Mesendoderm (in vitro differentiated cells): ENCODE measurements around the gene WDFY2.

ENCODE experiments used
- DNase-seq: peaks from one replicate; pipeline ENCODE4 v3.0.0; 2013
- H2AK5ac ChIP-seq: 2 replicates; pipeline ENCODE4 v1.6.1; 2013; ENCODE audit warnings: low read length, inconsistent platforms
- H2BK120ac ChIP-seq: 2 replicates; pipeline ENCODE4 v1.6.1; 2013; ENCODE audit warnings: low read depth, mild to moderate bottlenecking, low read length, moderate library complexity, mixed read lengths
- H2BK15ac ChIP-seq: replicated peaks from 2 replicates; pipeline ENCODE4 v1.6.1; 2013; ENCODE audit warnings: low read depth, mild to moderate bottlenecking, moderate library complexity
- H2BK5ac ChIP-seq: 2 replicates; pipeline ENCODE4 v1.6.1; 2013; ENCODE audit warnings: low read length, inconsistent platforms
- H3K18ac ChIP-seq: 2 replicates; pipeline ENCODE4 v1.6.1; 2013; ENCODE audit warnings: mild to moderate bottlenecking, low read length, mixed read lengths
- H3K23ac ChIP-seq: one replicate; pipeline ENCODE4 v1.6.1; 2013; ENCODE audit warnings: low read length
- H3K27ac ChIP-seq: 2 replicates; pipeline ENCODE4 v1.5.1; 2013; ENCODE audit warnings: low read depth, mild to moderate bottlenecking, inconsistent platforms, low read length, moderate library complexity
- H3K27me3 ChIP-seq: 2 replicates; pipeline ENCODE4 v1.6.1; 2013; ENCODE audit warnings: low read length, control low read depth, mild to moderate bottlenecking, inconsistent platforms; ENCODE audit not compliant: insufficient read depth, poor library complexity
- H3K36me3 ChIP-seq: 2 replicates; pipeline ENCODE4 v1.6.1; 2013; ENCODE audit warnings: low read length, inconsistent platforms; ENCODE audit not compliant: control insufficient read depth, insufficient read depth
- H3K4ac ChIP-seq: one replicate; pipeline ENCODE4 v1.6.1; 2013; ENCODE audit warnings: low read depth, mild to moderate bottlenecking, low read length, moderate library complexity
- H3K4me1 ChIP-seq: 2 replicates; pipeline ENCODE4 v1.6.1; 2013; ENCODE audit warnings: low read depth, low read length, inconsistent platforms; ENCODE audit not compliant: control insufficient read depth
- H3K4me2 ChIP-seq: 2 replicates; pipeline ENCODE4 v1.6.1; 2013; ENCODE audit warnings: low read length
- H3K4me3 ChIP-seq: 2 replicates; pipeline ENCODE4 v1.5.1; 2013; ENCODE audit warnings: mild to moderate bottlenecking, low read length
- H3K56ac ChIP-seq: one replicate; pipeline ENCODE4 v1.6.1; 2013; ENCODE audit warnings: low read length
- H3K79me1 ChIP-seq: 2 replicates; pipeline ENCODE4 v1.6.1; 2013; ENCODE audit warnings: low read length, inconsistent platforms
- H3K79me2 ChIP-seq: 2 replicates; pipeline ENCODE4 v1.6.1; 2013; ENCODE audit warnings: mild to moderate bottlenecking, low read length; ENCODE audit not compliant: control insufficient read depth, insufficient read depth
- H3K9ac ChIP-seq: 2 replicates; pipeline ENCODE4 v1.6.1; 2013; ENCODE audit warnings: low read length, inconsistent platforms
- H4K5ac ChIP-seq: one replicate; pipeline ENCODE4 v1.6.1; 2013; ENCODE audit warnings: low read length
- H4K8ac ChIP-seq: one replicate; pipeline ENCODE4 v1.6.1; 2013; ENCODE audit warnings: low read depth, mild to moderate bottlenecking, control low read depth, low read length, moderate library complexity
- WGBS: extraction: QIAGEN DNeasy Blood & Tissue Kit; methylation state at CpG from one replicate; pipeline ENCODE4 v1.1.7; 2013; ENCODE audit warnings: low lambda C conversion rate, missing lambda C conversion rate; ENCODE audit not compliant: insufficient coverage; ENCODE audit errors: extremely low coverage; 5-methylcytosine and 5-hydroxymethylcytosine counted together

Gene WDFY2

GRCh38 chr13:51666839-51667238, 82.6 kb downstream of the WDFY2 start:
- Histone ChIP-seq H2AK5ac (no peak overlapping the region), H3K27me3 (no peaks in the 10 kb centered on the region), H3K18ac (no peak overlapping the region), H3K27ac (no peak overlapping the region), H3K4ac (no peak overlapping the region), H2BK120ac (no peak overlapping the region), H4K8ac (no peak overlapping the region), H3K23ac (no peak overlapping the region), H2BK5ac (no peak overlapping the region), H2BK15ac (no peak overlapping the region), H3K79me2 (peaks cover 6% of the 10 kb centered on the region), H4K5ac (no peak overlapping the region), H3K56ac (no peak overlapping the region), H3K9ac (no peak overlapping the region), H3K4me1 (no peaks in the 10 kb centered on the region), H3K36me3 (no peaks in the 10 kb centered on the region), H3K79me1 (no peaks in the 10 kb centered on the region), H3K4me3 (no peak overlapping the region), H3K4me2 (no peak overlapping the region)
- DNase-seq = no peak
- WGBS = no CpG with 5 or more reads among the region's 1 CpG

- Histone ChIP-seq H4K5ac (no peak overlapping the region), H2AK5ac (no peak overlapping the region), H3K23ac (no peak overlapping the region), H3K27ac (no peak overlapping the region), H3K79me1 (no peaks in the 10 kb centered on the region), H3K9ac (no peak overlapping the region), H4K8ac (no peak overlapping the region), H3K4me3 (no peak overlapping the region), H2BK120ac (no peak overlapping the region), H3K27me3 (no peaks in the 10 kb centered on the region), H3K79me2 (peaks cover 6% of the 10 kb centered on the region), H3K56ac (no peak overlapping the region), H3K4ac (no peak overlapping the region), H3K36me3 (no peaks in the 10 kb centered on the region), H3K4me1 (no peaks in the 10 kb centered on the region), H3K18ac (no peak overlapping the region), H2BK15ac (no peak overlapping the region), H3K4me2 (no peak overlapping the region), H2BK5ac (no peak overlapping the region)
- WGBS = no CpG with 5 or more reads among the region's 6 CpGs
- DNase-seq = no peak
Measured at GRCh38 chr13:51668580-51669195, 84.4 kb downstream of the WDFY2 start.

GRCh38 chr13:51673165-51673564, 88.9 kb downstream of the WDFY2 start:
- Histone ChIP-seq H3K4ac (no peak overlapping the region), H3K23ac (no peak overlapping the region), H3K9ac (no peak overlapping the region), H3K56ac (no peak overlapping the region), H3K4me1 (no peaks in the 10 kb centered on the region), H4K8ac (no peak overlapping the region), H2BK120ac (no peak overlapping the region), H2AK5ac (no peak overlapping the region), H2BK5ac (no peak overlapping the region), H4K5ac (no peak overlapping the region), H2BK15ac (no peak overlapping the region), H3K18ac (no peak overlapping the region), H3K36me3 (no peaks in the 10 kb centered on the region), H3K4me3 (no peak overlapping the region), H3K4me2 (no peak overlapping the region), H3K79me2 (peaks cover 6% of the 10 kb centered on the region), H3K79me1 (no peaks in the 10 kb centered on the region), H3K27ac (no peak overlapping the region), H3K27me3 (no peaks in the 10 kb centered on the region)
- no CpG with 5 or more reads among the region's 2 CpGs for WGBS
- DNase-seq = no peak

- H3K18ac ChIP-seq = no peak overlapping the region
- H2BK5ac ChIP-seq = no peak overlapping the region
- no peak overlapping the region for H4K5ac ChIP-seq
- H3K23ac ChIP-seq = no peak overlapping the region
- no peak overlapping the region for H3K27ac ChIP-seq
- no peaks in the 10 kb centered on the region for H3K4me1 ChIP-seq
- no peak overlapping the region for H3K4me2 ChIP-seq
- no peaks in the 10 kb centered on the region for H3K36me3 ChIP-seq
- H3K4me3 ChIP-seq = no peak overlapping the region
- peaks cover 6% of the 10 kb centered on the region for H3K79me2 ChIP-seq
- H3K79me1 ChIP-seq = no peaks in the 10 kb centered on the region
- H2BK120ac ChIP-seq = no peak overlapping the region
- peak; percentile 69 for DNase-seq
- no peak overlapping the region for H2BK15ac ChIP-seq
- no peaks in the 10 kb centered on the region for H3K27me3 ChIP-seq
- H3K4ac ChIP-seq = no peak overlapping the region
- no peak overlapping the region for H4K8ac ChIP-seq
- H3K56ac ChIP-seq = peak overlapping the region; percentile 18
- no peak overlapping the region for H2AK5ac ChIP-seq
- no peak overlapping the region for H3K9ac ChIP-seq
- WGBS = no CpG with 5 or more reads among the region's 5 CpGs
Measured at GRCh38 chr13:51674276-51674675, 90.0 kb downstream of the WDFY2 start.

- Histone ChIP-seq H3K4me1 (no peaks in the 10 kb centered on the region), H3K4ac (no peak overlapping the region), H3K56ac (no peak overlapping the region), H3K4me3 (no peak overlapping the region), H2BK15ac (no peak overlapping the region), H3K27me3 (no peaks in the 10 kb centered on the region), H3K79me1 (no peaks in the 10 kb centered on the region), H3K9ac (no peak overlapping the region), H3K4me2 (no peak overlapping the region), H3K18ac (no peak overlapping the region), H4K5ac (no peak overlapping the region), H3K36me3 (no peaks in the 10 kb centered on the region), H3K23ac (no peak overlapping the region), H2BK5ac (no peak overlapping the region), H2BK120ac (no peak overlapping the region), H4K8ac (no peak overlapping the region), H3K27ac (no peak overlapping the region), H3K79me2 (peaks cover 2% of the 10 kb centered on the region), H2AK5ac (no peak overlapping the region)
- no peak for DNase-seq
- WGBS = no CpG with 5 or more reads among the region's 1 CpG
Measured at GRCh38 chr13:51675385-51675784, 91.1 kb downstream of the WDFY2 start.

- no peaks in the 10 kb centered on the region for H3K36me3 ChIP-seq
- no peaks in the 10 kb centered on the region for H3K79me2 ChIP-seq
- no peak overlapping the region for H4K8ac ChIP-seq
- H2BK120ac ChIP-seq = no peak overlapping the region
- no peaks in the 10 kb centered on the region for H3K79me1 ChIP-seq
- H3K23ac ChIP-seq = no peak overlapping the region
- no peaks in the 10 kb centered on the region for H3K4me1 ChIP-seq
- no peak overlapping the region for H3K4me3 ChIP-seq
- no peak overlapping the region for H3K4me2 ChIP-seq
- H2BK5ac ChIP-seq = no peak overlapping the region
- H2BK15ac ChIP-seq = no peak overlapping the region
- H3K18ac ChIP-seq = no peak overlapping the region
- no CpG with 5 or more reads among the region's 3 CpGs for WGBS
- no peak overlapping the region for H3K9ac ChIP-seq
- no peak overlapping the region for H2AK5ac ChIP-seq
- H4K5ac ChIP-seq = no peak overlapping the region
- no peak overlapping the region for H3K4ac ChIP-seq
- no peak for DNase-seq
- no peaks in the 10 kb centered on the region for H3K27me3 ChIP-seq
- H3K56ac ChIP-seq = no peak overlapping the region
- H3K27ac ChIP-seq = no peak overlapping the region
Measured at GRCh38 chr13:51675877-51676276, 91.6 kb downstream of the WDFY2 start.
